ENCODE results near the gene VRK1. TPM values are rescaled to one million over a fixed set of nuclear protein-coding genes. Genes with fewer than 3 reads are reported as not detected.

The VRK1 gene
- total and polyA plus RNA-seq, 4 donors = 1.8 to 50.4 (median 3.3) TPM

DNA sequence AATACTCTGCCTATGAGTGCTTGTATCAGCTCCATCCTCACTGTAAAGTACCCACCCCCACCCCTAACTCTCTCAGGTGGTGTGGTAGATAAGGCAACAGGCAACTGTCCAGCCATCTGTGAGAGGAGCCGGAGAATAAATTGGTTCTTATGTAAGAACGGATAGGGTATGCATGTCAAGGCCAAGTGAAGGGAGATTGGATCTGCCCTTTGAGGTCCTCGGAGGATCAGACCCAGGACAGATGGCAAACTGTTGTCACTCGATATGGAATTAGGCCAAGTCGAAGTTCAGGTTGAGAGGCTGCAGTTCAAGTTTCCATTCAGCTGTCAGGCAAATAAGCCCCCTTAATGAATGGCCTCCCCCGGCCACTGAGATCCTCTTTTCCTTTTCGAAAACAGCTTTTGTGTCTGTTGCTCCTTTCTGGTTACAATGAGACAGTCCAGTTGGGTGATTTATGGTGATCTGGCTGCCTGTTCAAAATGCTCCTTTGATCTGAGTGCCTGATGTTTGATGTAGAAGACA is 120.3 kb downstream of the VRK1 start:
- H3K27me3 ChIP-seq (ENCODE audit: control insufficient read depth in 4 of 4, insufficient read depth in 4 of 4, low read length in 3 of 4) = no peaks in the 10 kb centered on the region

DNA sequence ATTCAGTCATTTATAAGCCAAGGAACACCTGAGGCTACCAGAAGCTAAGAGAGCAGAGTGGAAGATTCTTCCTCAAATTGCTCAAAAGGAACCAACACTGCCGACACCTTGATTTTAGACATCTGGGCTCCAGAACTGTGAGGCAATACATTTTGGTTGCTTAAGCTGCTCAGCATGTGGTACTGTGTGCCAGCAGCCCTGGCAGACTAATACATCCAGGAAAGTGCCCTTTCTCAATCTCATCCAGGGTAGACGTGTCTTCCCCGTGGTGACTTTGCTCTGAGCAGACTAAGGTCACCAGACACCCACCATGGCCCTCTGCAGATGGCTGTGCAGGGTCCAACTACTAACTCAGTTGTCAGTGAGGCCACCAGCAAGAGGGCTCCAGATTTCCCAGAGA is 122.8 kb downstream of the VRK1 start:
- Histone ChIP-seq H3K9me3 (ENCODE audit: control insufficient read depth in 4 of 4, low read length in 3 of 4) (peaks cover 2 to 4% (median 2%) of the 10 kb centered on the region in 4 donors), H3K4me3 (ENCODE audit: low read depth in 1 of 3, low read length in 3 of 3) (no peak overlapping the region), H3K27me3 (ENCODE audit: control insufficient read depth in 4 of 4, insufficient read depth in 4 of 4, low read length in 3 of 4) (no peaks in the 10 kb centered on the region), H3K4me1 (ENCODE audit: control insufficient read depth in 4 of 4, insufficient read depth in 4 of 4, low read length in 3 of 4) (no peaks in the 10 kb centered on the region), H3K36me3 (ENCODE audit: control insufficient read depth in 4 of 4, insufficient read depth in 3 of 4, low read depth in 1 of 4, low read length in 3 of 4) (no peaks in the 10 kb centered on the region), H3K27ac (ENCODE audit: low read depth in 1 of 2, low read length in 2 of 2) (no peak overlapping the region), H3K9ac (ENCODE audit: low read depth in 1 of 2, low read length in 2 of 2) (no peak overlapping the region)
- no peak for DNase-seq (ENCODE audit: low spot score)
- 83% methylated on average over 3 of the region's 3 CpGs for WGBS
- TF ChIP-seq YY1 (IDR thresholded peaks at IDR 0.05) (no peak), CTCF (IDR thresholded peaks at IDR 0.05; ENCODE audit: low read depth, low read length, missing input control) (no peak), FOXA1 (IDR thresholded peaks at IDR 0.05) (no peak), HNF4G (IDR thresholded peaks at IDR 0.05) (no peak), NR2F2 (IDR thresholded peaks at IDR 0.05) (no peak), JUND (IDR thresholded peaks at IDR 0.05) (no peak), RAD21 (IDR thresholded peaks at IDR 0.05) (no peak), RXRA (IDR thresholded peaks at IDR 0.05) (no peak), SP1 (IDR thresholded peaks at IDR 0.05) (no peak)
- TF ChIP-seq, protein P1, sequence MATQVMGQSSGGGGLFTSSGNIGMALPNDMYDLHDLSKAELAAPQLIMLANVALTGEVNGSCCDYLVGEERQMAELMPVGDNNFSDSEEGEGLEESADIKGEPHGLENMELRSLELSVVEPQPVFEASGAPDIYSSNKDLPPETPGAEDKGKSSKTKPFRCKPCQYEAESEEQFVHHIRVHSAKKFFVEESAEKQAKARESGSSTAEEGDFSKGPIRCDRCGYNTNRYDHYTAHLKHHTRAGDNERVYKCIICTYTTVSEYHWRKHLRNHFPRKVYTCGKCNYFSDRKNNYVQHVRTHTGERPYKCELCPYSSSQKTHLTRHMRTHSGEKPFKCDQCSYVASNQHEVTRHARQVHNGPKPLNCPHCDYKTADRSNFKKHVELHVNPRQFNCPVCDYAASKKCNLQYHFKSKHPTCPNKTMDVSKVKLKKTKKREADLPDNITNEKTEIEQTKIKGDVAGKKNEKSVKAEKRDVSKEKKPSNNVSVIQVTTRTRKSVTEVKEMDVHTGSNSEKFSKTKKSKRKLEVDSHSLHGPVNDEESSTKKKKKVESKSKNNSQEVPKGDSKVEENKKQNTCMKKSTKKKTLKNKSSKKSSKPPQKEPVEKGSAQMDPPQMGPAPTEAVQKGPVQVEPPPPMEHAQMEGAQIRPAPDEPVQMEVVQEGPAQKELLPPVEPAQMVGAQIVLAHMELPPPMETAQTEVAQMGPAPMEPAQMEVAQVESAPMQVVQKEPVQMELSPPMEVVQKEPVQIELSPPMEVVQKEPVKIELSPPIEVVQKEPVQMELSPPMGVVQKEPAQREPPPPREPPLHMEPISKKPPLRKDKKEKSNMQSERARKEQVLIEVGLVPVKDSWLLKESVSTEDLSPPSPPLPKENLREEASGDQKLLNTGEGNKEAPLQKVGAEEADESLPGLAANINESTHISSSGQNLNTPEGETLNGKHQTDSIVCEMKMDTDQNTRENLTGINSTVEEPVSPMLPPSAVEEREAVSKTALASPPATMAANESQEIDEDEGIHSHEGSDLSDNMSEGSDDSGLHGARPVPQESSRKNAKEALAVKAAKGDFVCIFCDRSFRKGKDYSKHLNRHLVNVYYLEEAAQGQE (IDR thresholded peaks at IDR 0.05) = no peak

More for the DNA sequence above, 120.3 kb downstream of the VRK1 start:
- Histone ChIP-seq H3K4me3 (ENCODE audit: low read depth in 1 of 3, low read length in 3 of 3) (no peak overlapping the region), H3K27ac (ENCODE audit: low read depth in 1 of 2, low read length in 2 of 2) (no peak overlapping the region), H3K9me3 (ENCODE audit: control insufficient read depth in 4 of 4, low read length in 3 of 4) (peaks cover under 1 to 4% (median 2%) of the 10 kb centered on the region in 4 donors), H3K4me1 (ENCODE audit: control insufficient read depth in 4 of 4, insufficient read depth in 4 of 4, low read length in 3 of 4) (no peaks in the 10 kb centered on the region), H3K9ac (ENCODE audit: low read depth in 1 of 2, low read length in 2 of 2) (no peak overlapping the region), H3K36me3 (ENCODE audit: control insufficient read depth in 4 of 4, insufficient read depth in 3 of 4, low read depth in 1 of 4, low read length in 3 of 4) (no peaks in the 10 kb centered on the region)
- 81% methylated on average over 7 of the region's 7 CpGs for WGBS
- peak; percentile 58 for DNase-seq (ENCODE audit: low spot score)
- TF ChIP-seq HNF4A (conservative IDR thresholded peaks at IDR 0.05) (no peak), FOXA2 (IDR thresholded peaks at IDR 0.05) (no peak), ATF3 (IDR thresholded peaks at IDR 0.05) (no peak), MAX (IDR thresholded peaks at IDR 0.05) (no peak), NR2F2 (IDR thresholded peaks at IDR 0.05) (no peak), YY1 (IDR thresholded peaks at IDR 0.05) (no peak), RXRA (IDR thresholded peaks at IDR 0.05) (no peak), RAD21 (IDR thresholded peaks at IDR 0.05) (no peak)
- TF ChIP-seq, protein P2, sequence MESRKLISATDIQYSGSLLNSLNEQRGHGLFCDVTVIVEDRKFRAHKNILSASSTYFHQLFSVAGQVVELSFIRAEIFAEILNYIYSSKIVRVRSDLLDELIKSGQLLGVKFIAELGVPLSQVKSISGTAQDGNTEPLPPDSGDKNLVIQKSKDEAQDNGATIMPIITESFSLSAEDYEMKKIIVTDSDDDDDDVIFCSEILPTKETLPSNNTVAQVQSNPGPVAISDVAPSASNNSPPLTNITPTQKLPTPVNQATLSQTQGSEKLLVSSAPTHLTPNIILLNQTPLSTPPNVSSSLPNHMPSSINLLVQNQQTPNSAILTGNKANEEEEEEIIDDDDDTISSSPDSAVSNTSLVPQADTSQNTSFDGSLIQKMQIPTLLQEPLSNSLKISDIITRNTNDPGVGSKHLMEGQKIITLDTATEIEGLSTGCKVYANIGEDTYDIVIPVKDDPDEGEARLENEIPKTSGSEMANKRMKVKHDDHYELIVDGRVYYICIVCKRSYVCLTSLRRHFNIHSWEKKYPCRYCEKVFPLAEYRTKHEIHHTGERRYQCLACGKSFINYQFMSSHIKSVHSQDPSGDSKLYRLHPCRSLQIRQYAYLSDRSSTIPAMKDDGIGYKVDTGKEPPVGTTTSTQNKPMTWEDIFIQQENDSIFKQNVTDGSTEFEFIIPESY (IDR thresholded peaks at IDR 0.05) = no peak
- TF ChIP-seq, protein P1 (IDR thresholded peaks at IDR 0.05) = no peak

Measured in liver (tissue), 9 donors.